ENCODE measurements around the gene CEP41. TPM values are rescaled to one million over a fixed set of nuclear protein-coding genes. Genes with fewer than 3 reads are reported as not detected.

CEP41 gene
- total and polyA plus RNA-seq, 11 donors: 1.7 to 11.4 (median 4.1) TPM

DNA sequence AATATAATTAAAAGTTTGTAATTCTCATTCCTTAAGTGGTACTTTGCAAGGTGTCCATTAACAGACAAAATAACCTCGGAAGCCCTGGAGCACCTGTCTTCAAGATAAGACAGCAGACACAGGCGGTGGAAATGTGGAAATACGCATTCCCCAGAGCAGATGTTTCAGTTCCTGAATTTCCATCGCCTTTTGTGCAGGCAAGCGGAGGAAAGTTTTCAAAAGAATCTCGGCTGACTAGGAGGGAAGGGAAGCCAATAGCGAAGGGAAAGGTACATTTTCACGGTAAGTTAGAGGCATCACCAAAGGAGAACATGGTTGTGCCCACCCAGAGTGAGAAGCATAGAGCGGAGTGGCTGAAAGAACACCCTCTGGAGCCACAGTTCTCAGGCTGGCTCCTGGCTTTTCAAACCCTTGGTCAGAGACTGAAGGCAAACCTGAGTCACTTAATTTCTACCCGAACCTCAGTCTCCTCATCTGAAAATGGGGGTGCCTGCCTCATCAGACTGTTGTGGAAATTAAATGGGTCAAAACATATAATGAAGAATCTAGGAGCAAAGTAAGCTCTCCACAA, 46.9 kb downstream of the CEP41 start:
- Histone ChIP-seq H3K27me3 (no peaks in the 10 kb centered on the region), H3K4me3 (no peak overlapping the region), H3K27ac (no peak overlapping the region), H3K4me1 (peaks cover 0 to 14% (median 6%) of the 10 kb centered on the region in 12 donors), H3K9me3 (peaks cover 0 to under 1% (median 0%) of the 10 kb centered on the region in 12 donors), H3K36me3 (peaks cover 0 to 9% (median 0%) of the 10 kb centered on the region in 9 donors)
- TF ChIP-seq, protein P1, sequence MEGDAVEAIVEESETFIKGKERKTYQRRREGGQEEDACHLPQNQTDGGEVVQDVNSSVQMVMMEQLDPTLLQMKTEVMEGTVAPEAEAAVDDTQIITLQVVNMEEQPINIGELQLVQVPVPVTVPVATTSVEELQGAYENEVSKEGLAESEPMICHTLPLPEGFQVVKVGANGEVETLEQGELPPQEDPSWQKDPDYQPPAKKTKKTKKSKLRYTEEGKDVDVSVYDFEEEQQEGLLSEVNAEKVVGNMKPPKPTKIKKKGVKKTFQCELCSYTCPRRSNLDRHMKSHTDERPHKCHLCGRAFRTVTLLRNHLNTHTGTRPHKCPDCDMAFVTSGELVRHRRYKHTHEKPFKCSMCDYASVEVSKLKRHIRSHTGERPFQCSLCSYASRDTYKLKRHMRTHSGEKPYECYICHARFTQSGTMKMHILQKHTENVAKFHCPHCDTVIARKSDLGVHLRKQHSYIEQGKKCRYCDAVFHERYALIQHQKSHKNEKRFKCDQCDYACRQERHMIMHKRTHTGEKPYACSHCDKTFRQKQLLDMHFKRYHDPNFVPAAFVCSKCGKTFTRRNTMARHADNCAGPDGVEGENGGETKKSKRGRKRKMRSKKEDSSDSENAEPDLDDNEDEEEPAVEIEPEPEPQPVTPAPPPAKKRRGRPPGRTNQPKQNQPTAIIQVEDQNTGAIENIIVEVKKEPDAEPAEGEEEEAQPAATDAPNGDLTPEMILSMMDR (IDR thresholded peaks at IDR 0.05): no peak
- no peak for TF ChIP-seq POLR2A (IDR thresholded peaks at IDR 0.05)
- 75 to 86% (median 82%) methylated on average over 10 of the region's 10 CpGs for WGBS, 4 donors
- DNase-seq (no peak), ATAC-seq (no peak)
- intact Hi-C loops (cut with DNase I): no loop called here

- ATAC-seq (peak in 3 of 4 donors; percentile 36 to 83 (median 36)), DNase-seq (no peak)
- TF ChIP-seq POLR2A (IDR thresholded peaks at IDR 0.05): no peak
- TF ChIP-seq, protein P1 (IDR thresholded peaks at IDR 0.05): no peak
- WGBS, 4 donors: 55 to 69% (median 60%) methylated on average over 5 of the region's 5 CpGs
- Histone ChIP-seq H3K9me3 (peaks cover 0 to 4% (median 0%) of the 10 kb centered on the region in 12 donors), H3K4me3 (no peak overlapping the region), H3K36me3 (peaks cover 0 to 5% (median 0%) of the 10 kb centered on the region in 9 donors), H3K27ac (peak overlapping the region in 5 of 12 donors; percentile 3 to 69 (median 35)), H3K4me1 (peaks cover 0 to 14% (median 6%) of the 10 kb centered on the region in 12 donors), H3K27me3 (no peaks in the 10 kb centered on the region)
- intact Hi-C loops (cut with DNase I): no loop called here
Observed at GRCh38 chr7:130393101-130393561, 47.7 kb downstream of the CEP41 start.

- peaks cover 0 to 14% (median 6%) of the 10 kb centered on the region in 12 donors for H3K4me1 ChIP-seq
- no peak overlapping the region for H3K4me3 ChIP-seq
- H3K9me3 ChIP-seq: peaks cover 0 to 4% (median 0%) of the 10 kb centered on the region in 12 donors
- ATAC-seq (no peak), DNase-seq (no peak)
- no peaks in the 10 kb centered on the region for H3K36me3 ChIP-seq
- TF ChIP-seq, protein P1 (IDR thresholded peaks at IDR 0.05): no peak
- no peak for TF ChIP-seq POLR2A (IDR thresholded peaks at IDR 0.05)
- WGBS, 4 donors: 99 to 100% (median 99%) methylated on average over 1 of the region's 1 CpG
- no peaks in the 10 kb centered on the region for H3K27me3 ChIP-seq
- H3K27ac ChIP-seq: no peak overlapping the region
- intact Hi-C loops (cut with DNase I): no loop called here
Observed at GRCh38 chr7:130390486-130390885, 50.3 kb downstream of the CEP41 start.

- Histone ChIP-seq H3K27ac (no peak overlapping the region), H3K27me3 (no peaks in the 10 kb centered on the region), H3K36me3 (no peaks in the 10 kb centered on the region), H3K9me3 (peaks cover 0 to 4% (median 0%) of the 10 kb centered on the region in 12 donors), H3K4me3 (no peak overlapping the region), H3K4me1 (peaks cover 0 to 14% (median 4%) of the 10 kb centered on the region in 12 donors)
- ATAC-seq (no peak), DNase-seq (no peak)
- WGBS, 4 donors: 73 to 99% (median 94%) methylated on average over 2 of the region's 2 CpGs
- TF ChIP-seq, protein P1 (IDR thresholded peaks at IDR 0.05): no peak
- no peak for TF ChIP-seq POLR2A (IDR thresholded peaks at IDR 0.05)
- intact Hi-C loops (cut with DNase I): loop anchor here in 1 of 10 donors (10.0 kb wide), 1 partner anchor 64 kb away; no protein-coding TSS in a partner anchor
Observed at GRCh38 chr7:130388671-130389070, 52.1 kb downstream of the CEP41 start.

All from heart left ventricle (tissue), 16 donors.